NCI-H1694 (cell line): ENCODE results near the gene COL4A6.

Experiments used
- DNase-seq: peaks from one replicate; lab custom pipeline; 2025; lab: John Stamatoyannopoulos, UW

Gene COL4A6

GRCh38 chrX:108331126-108331909 is 106.9 kb downstream of the COL4A6 start:
- DNase-seq = no peak

GRCh38 chrX:108323751-108324150 is 114.5 kb downstream of the COL4A6 start:
- DNase-seq = no peak

- no peak for DNase-seq
Measured at GRCh38 chrX:108322234-108322633, 116.0 kb downstream of the COL4A6 start.

- DNase-seq = no peak
Measured at GRCh38 chrX:108316456-108316855, 121.8 kb downstream of the COL4A6 start.

- no peak for DNase-seq
Measured at GRCh38 chrX:108313669-108314068, 124.6 kb downstream of the COL4A6 start.

- no peak for DNase-seq
Measured at GRCh38 chrX:108312957-108313356, 125.3 kb downstream of the COL4A6 start.

GRCh38 chrX:108312011-108312410 is 126.2 kb downstream of the COL4A6 start:
- no peak for DNase-seq

- DNase-seq = no peak
Measured at GRCh38 chrX:108310506-108310905, 127.7 kb downstream of the COL4A6 start.

GRCh38 chrX:108309144-108309543 is 129.1 kb downstream of the COL4A6 start:
- DNase-seq = no peak

- DNase-seq = no peak
Measured at GRCh38 chrX:108307132-108308085, 130.8 kb downstream of the COL4A6 start.

GRCh38 chrX:108306086-108306485 is 132.1 kb downstream of the COL4A6 start:
- no peak for DNase-seq

- no peak for DNase-seq
Measured at GRCh38 chrX:108304757-108305156, 133.5 kb downstream of the COL4A6 start.

GRCh38 chrX:108304210-108304609 is 134.0 kb downstream of the COL4A6 start:
- DNase-seq = peak; percentile 1

- no peak for DNase-seq
Measured at GRCh38 chrX:108303682-108304081, 134.5 kb downstream of the COL4A6 start.

- DNase-seq = no peak
Measured at GRCh38 chrX:108299704-108300103, 138.5 kb downstream of the COL4A6 start.

GRCh38 chrX:108299101-108299591 is 139.1 kb downstream of the COL4A6 start:
- no peak for DNase-seq

- no peak for DNase-seq
Measured at GRCh38 chrX:108298165-108298602, 140.0 kb downstream of the COL4A6 start.

GRCh38 chrX:108297290-108297689 is 140.9 kb downstream of the COL4A6 start:
- no peak for DNase-seq

- DNase-seq = no peak
Measured at GRCh38 chrX:108292053-108292452, 146.2 kb downstream of the COL4A6 start.

GRCh38 chrX:108285918-108286317 is 152.3 kb downstream of the COL4A6 start:
- no peak for DNase-seq

GRCh38 chrX:108285356-108285755 is 152.9 kb downstream of the COL4A6 start:
- DNase-seq = no peak

GRCh38 chrX:108275732-108276131 is 162.5 kb downstream of the COL4A6 start:
- no peak for DNase-seq

- no peak for DNase-seq
Measured at GRCh38 chrX:108271397-108271787, 166.8 kb downstream of the COL4A6 start.
